K562 (cell line): ENCODE measurements around the gene MOB4. TPM values are rescaled to one million over a fixed set of nuclear protein-coding genes. Genes with fewer than 3 reads are reported as not detected.

Experiments
- ATAC-seq: fragments of 200-7000 bp; cut with Tn5 transposase; 3 replicates; pipeline ENCODE4 v1.9.1; 2020; ENCODE audit warnings: moderate library complexity
- BruUV-seq: library from RNA; stranded (reverse); fragments of 400-500 nt; replicated peaks from 2 replicates; lab custom pipeline; 2021; lab: Mats Ljungman, UMichigan
- CTCF ChIA-PET: fragments of 300-600 bp; formaldehyde crosslinking; extraction: SDS; loops from one replicate; lab custom pipeline; 2021; ENCODE audit warnings: low intra/inter-chr PET ratio; lab: Yijun Ruan, JAX
- POLR2A ChIA-PET: fragments of 300-600, 350-650 bp; sonication (Branson Sonifier 250); formaldehyde crosslinking; extraction: SDS; loops from one replicate; lab custom pipeline; 2021; ENCODE audit warnings: antibody characterized with exemption, inconsistent platforms; lab: Yijun Ruan, JAX
- DNase-seq, 4 experiments: peaks; one replicate each; pipeline versions ENCODE4 v3.0.0 to v3.0.0-alpha.2; 2011 to 2018; ENCODE audit warnings: low spot score in 3 of 4, mixed read lengths in 3 of 4; ENCODE audit errors: extremely low read depth in 1 of 4
- FAIRE-seq: peaks from 2 replicates; lab custom pipeline; 2011; peaks lifted over from hg19 to GRCh38; lab: Jason Lieb, UNC
- H2AFZ ChIP-seq: 2 replicates; pipeline ENCODE4 v1.6.0; 2011; ENCODE audit warnings: low read depth, low read length, control low read depth, inconsistent platforms
- H3K27ac ChIP-seq: fragments of 200-600 bp; 3 replicates; pipeline ENCODE4 v1.8.0; 2011; ENCODE audit warnings: low read depth, mild to moderate bottlenecking, control low read depth, inconsistent platforms, low read length, moderate library complexity, mixed read lengths; ENCODE audit errors: extremely low read depth
- H3K27me3 ChIP-seq, 2 experiments: fragments of 300-600 bp in 1 of 2; 2 replicates in 1 of 2; 3 replicates in 1 of 2; pipeline versions ENCODE4 v1.6.0 to v1.8.0; 2011; ENCODE audit warnings: inconsistent platforms in 2 of 2, low read length in 2 of 2, mild to moderate bottlenecking in 1 of 2, mixed read lengths in 1 of 2, moderate library complexity in 1 of 2; ENCODE audit not compliant: control insufficient read depth in 2 of 2, insufficient read depth in 2 of 2
- H3K36me3 ChIP-seq: fragments of 300-600 bp; 3 replicates; pipeline ENCODE4 v1.8.0; 2011; ENCODE audit warnings: mild to moderate bottlenecking, low read length, inconsistent platforms; ENCODE audit not compliant: control insufficient read depth, insufficient read depth
- H3K4me1 ChIP-seq, 2 experiments: fragments of 200-600 bp in 1 of 2; replicated peaks in 1 of 2; 2 replicates in 1 of 2; 3 replicates in 1 of 2; pipeline versions ENCODE4 v1.5.1 to v1.8.0; 2011; ENCODE audit warnings: inconsistent platforms in 2 of 2, low read length in 2 of 2, mild to moderate bottlenecking in 1 of 2, mixed read lengths in 1 of 2, moderate library complexity in 1 of 2; ENCODE audit not compliant: control insufficient read depth in 2 of 2, insufficient read depth in 2 of 2
- H3K4me2 ChIP-seq: 2 replicates; pipeline ENCODE4 v1.6.1; 2011; ENCODE audit warnings: low read length, control low read depth, inconsistent platforms, mixed read lengths; ENCODE audit not compliant: insufficient read depth
- H3K4me3 ChIP-seq: fragments of 200-600 bp; sonication (generic), shearing (Covaris generic); 2 replicates; pipeline ENCODE4 v1.5.1; 2016; ENCODE audit warnings: control low read depth, inconsistent platforms
- H3K79me2 ChIP-seq: fragments of 200-600 bp; 3 replicates; pipeline ENCODE4 v1.8.0; 2011; ENCODE audit warnings: low read length, inconsistent platforms; ENCODE audit not compliant: control insufficient read depth, insufficient read depth
- H3K9ac ChIP-seq, 2 experiments: 2 replicates each; pipeline versions ENCODE4 v1.6.0 to v1.6.1; 2011; ENCODE audit warnings: low read depth in 2 of 2, low read length in 2 of 2, control low read depth in 1 of 2, inconsistent platforms in 1 of 2, mild to moderate bottlenecking in 1 of 2, mixed read lengths in 1 of 2; ENCODE audit not compliant: insufficient read depth in 1 of 2
- H3K9me1 ChIP-seq: one replicate; pipeline ENCODE4 v1.6.0; 2011; ENCODE audit warnings: inconsistent platforms, mild to moderate bottlenecking, low read length, moderate library complexity; ENCODE audit not compliant: control insufficient read depth, insufficient read depth
- H3K9me3 ChIP-seq: replicated peaks from 2 replicates; pipeline ENCODE4 v1.5.1; 2011; ENCODE audit warnings: low read depth, low read length, inconsistent platforms; ENCODE audit not compliant: control insufficient read depth, insufficient read depth
- H4K20me1 ChIP-seq: replicated peaks from 2 replicates; pipeline ENCODE4 v1.6.1; 2011; ENCODE audit warnings: low read length, inconsistent platforms, mixed read lengths; ENCODE audit not compliant: control insufficient read depth, insufficient read depth
- C11orf30 ChIP-seq: fragments of 450-650 bp; IDR thresholded peaks from 2 replicates; pipeline ENCODE4 v1.6.1; 2016; ENCODE audit warnings: low read depth, mild to moderate bottlenecking
- CEBPB ChIP-seq: fragments of 450-650 bp; IDR thresholded peaks from 2 replicates; pipeline ENCODE4 v1.6.1; 2016; ENCODE audit warnings: missing genetic modification characterization, missing compliant biosample characterization
- KDM1A ChIP-seq, 2 experiments: fragments of 450-650 bp; IDR thresholded peaks; 2 replicates each; pipeline ENCODE4 v1.6.1; 2016; ENCODE audit warnings: mild to moderate bottlenecking in 2 of 2
- MBD2 ChIP-seq: sonication (generic); IDR thresholded peaks from 2 replicates; pipeline ENCODE4 v1.6.1; 2016; ENCODE audit warnings: low read depth, borderline replicate concordance
- NCOA4 ChIP-seq: fragments of 450-650 bp; IDR thresholded peaks from 2 replicates; pipeline ENCODE4 v1.6.1; 2018; ENCODE audit warnings: mild to moderate bottlenecking; ENCODE audit not compliant: partially characterized antibody
- WGBS: fragments of 100-300 bp; shearing (Covaris generic); methylation state at CpG from one replicate; pipeline ENCODE4 v1.1.6; 2016; ENCODE audit warnings: low coverage, mixed read lengths; ENCODE audit not compliant: insufficient coverage; ENCODE audit errors: missing lambda C conversion rate; 5-methylcytosine and 5-hydroxymethylcytosine counted together
- in situ Hi-C: fragments of 300-500 bp; cut with MboI; formaldehyde crosslinking; loops from 4 replicates; pipeline ENCODE4 v1.15.0; 2018; ENCODE audit warnings: inconsistent platforms, mixed read lengths
- intact Hi-C: fragments of 100-400 bp; cut with micrococcal nuclease; formaldehyde crosslinking; loops from 2 replicates; pipeline ENCODE4 v1.14.2; 2022
- polyA plus RNA-seq, 8 experiments: library from polyadenylated mRNA; depleted of rRNA in 4 of 8; stranded (reverse) in 5 of 8; unstranded in 3 of 8; fragments of >200 nt; fragmentation: Nextera tagmentation in 2 of 8; fragmentation: Illumina TruSeq in 1 of 8; extraction: Ambion mirVana in 2 of 8; extraction: Trizol in 1 of 8; gene quantifications; 2 replicates each; pipeline versions ENCODE4 v1.2.1 to v1.2.3, GENCODE V29; 2011 to 2014; ENCODE audit warnings: inconsistent platforms in 1 of 8, missing spikeins in 1 of 8
- total RNA-seq, 7 experiments: library from RNA; depleted of rRNA in 6 of 7; stranded (reverse); fragments of >200 nt in 6 of 7; fragmentation: Illumina TruSeq in 2 of 7; extraction: Trizol in 2 of 7; gene quantifications; 2 replicates each; pipeline versions ENCODE4 v1.2.1 to v1.2.3, GENCODE V29; 2011 to 2021; ENCODE audit warnings: low replicate concordance in 1 of 7
- TF ChIP-seq, protein P1 (sequence below): sonication (generic); formaldehyde crosslinking; IDR thresholded peaks from 2 replicates; pipeline ENCODE4 v1.8.0; 2023; ENCODE audit warnings: mild to moderate bottlenecking, missing genetic modification reagents
- TF ChIP-seq, protein P2 (sequence below): sonication (generic); formaldehyde crosslinking; IDR thresholded peaks from 2 replicates; pipeline ENCODE4 v1.8.0; 2022; ENCODE audit warnings: mild to moderate bottlenecking, missing genetic modification reagents, borderline replicate concordance
- TF ChIP-seq, protein P3 (sequence below), 2 experiments: fragments of 450-650 bp; conservative IDR thresholded peaks; 2 replicates each; pipeline ENCODE4 v1.6.1; 2017; ENCODE audit warnings: mild to moderate bottlenecking in 2 of 2, moderate library complexity in 2 of 2

Gene MOB4
- total and polyA plus RNA-seq, 9 of the 15 experiments (the other 6 are each of a cell fraction or from before 2014, with no cell fraction given), result 13.5 to 30.8 (median 22.2) TPM

DNA sequence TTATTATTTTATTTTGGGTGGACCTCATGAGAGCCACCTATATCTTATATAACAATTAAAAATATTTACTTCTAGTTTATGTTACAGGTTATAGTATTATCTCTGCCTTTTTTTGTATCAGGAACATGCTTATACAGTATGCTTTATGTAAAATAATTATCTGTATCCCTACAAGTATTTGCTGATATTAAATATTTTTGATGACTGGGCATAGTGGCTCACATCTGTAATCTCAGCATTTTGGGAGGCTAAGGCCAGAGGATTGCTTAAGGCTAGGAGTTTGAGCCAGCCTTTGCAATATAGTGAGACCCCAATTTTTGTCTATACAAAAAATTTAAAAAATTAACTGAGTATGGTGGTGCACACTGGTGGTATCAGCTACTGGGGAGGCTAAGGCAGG lies 39.6 kb downstream of the MOB4 start:
- ATAC-seq (no peak), DNase-seq (no peak), FAIRE-seq (no peak)
- H3K27me3 ChIP-seq, result no peaks in the 10 kb centered on the region
- no peaks in the 10 kb centered on the region for H4K20me1 ChIP-seq
- no peak overlapping the region for H2AFZ ChIP-seq
- H3K9me3 ChIP-seq, result no peaks in the 10 kb centered on the region
- H3K36me3 ChIP-seq, result peaks cover 18% of the 10 kb centered on the region; the same call in 2 of the 3 replicates
- TF ChIP-seq C11orf30 (0 out of 2 replicates have a peak, but pooled peaks have one; percentile 23), NCOA4 (no peak)
- ChIA-PET CTCF (no interaction called here), POLR2A (no interaction called here)
- BruUV-seq, result no TSS peak
- H3K9ac ChIP-seq, result no peak overlapping the region
- H3K79me2 ChIP-seq, result no peaks in the 10 kb centered on the region
- H3K4me2 ChIP-seq, result no peak overlapping the region
- H3K4me1 ChIP-seq, result no peaks in the 10 kb centered on the region
- intact Hi-C loops (no loop called here), in situ Hi-C loops (no loop called here)
- no peak overlapping the region for H3K4me3 ChIP-seq
- H3K9me1 ChIP-seq, result no peaks in the 10 kb centered on the region
- H3K27ac ChIP-seq, result no peak overlapping the region

DNA sequence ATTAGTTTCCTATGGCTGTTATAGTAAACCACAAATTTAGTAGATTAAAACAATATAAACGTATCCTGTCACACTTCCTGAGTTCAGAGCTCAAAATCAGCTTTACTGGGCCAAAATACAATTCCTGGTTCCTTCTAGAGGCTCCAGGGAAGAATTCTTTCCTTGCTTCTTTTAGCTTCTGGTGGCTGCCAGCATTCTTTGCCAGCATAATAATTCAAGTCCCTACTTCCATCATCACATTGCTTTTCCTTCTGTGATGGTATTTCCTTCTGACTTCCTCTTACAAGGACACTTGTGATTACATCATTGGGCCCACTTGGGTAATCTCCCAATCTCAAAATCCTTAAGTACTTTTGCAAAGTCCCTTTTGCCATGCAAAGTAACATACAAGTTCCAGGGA lies 40.6 kb downstream of the MOB4 start:
- Histone ChIP-seq H3K9ac (no peak overlapping the region), H3K4me3 (no peak overlapping the region), H3K9me1 (no peaks in the 10 kb centered on the region), H2AFZ (no peak overlapping the region), H3K9me3 (no peaks in the 10 kb centered on the region), H3K4me1 (no peaks in the 10 kb centered on the region), H4K20me1 (no peaks in the 10 kb centered on the region), H3K27me3 (no peaks in the 10 kb centered on the region), H3K27ac (no peak overlapping the region), H3K36me3 (peaks cover 11% of the 10 kb centered on the region; the same call in 2 of the 3 replicates), H3K79me2 (no peaks in the 10 kb centered on the region), H3K4me2 (no peak overlapping the region)
- ChIA-PET CTCF (no interaction called here), POLR2A (no interaction called here)
- FAIRE-seq (no peak), DNase-seq (no peak), ATAC-seq (no peak)
- no TSS peak for BruUV-seq
- intact Hi-C loops (no loop called here), in situ Hi-C loops (no loop called here)
- WGBS, result 67% methylated on average over 1 of the region's 1 CpG
- TF ChIP-seq KDM1A (IDR thresholded peaks at IDR 0.05) (no peak), CEBPB (tag) (0 out of 2 replicates have a peak, but pooled peaks have one; percentile 19), MBD2 (no peak)
- TF ChIP-seq, protein P1, sequence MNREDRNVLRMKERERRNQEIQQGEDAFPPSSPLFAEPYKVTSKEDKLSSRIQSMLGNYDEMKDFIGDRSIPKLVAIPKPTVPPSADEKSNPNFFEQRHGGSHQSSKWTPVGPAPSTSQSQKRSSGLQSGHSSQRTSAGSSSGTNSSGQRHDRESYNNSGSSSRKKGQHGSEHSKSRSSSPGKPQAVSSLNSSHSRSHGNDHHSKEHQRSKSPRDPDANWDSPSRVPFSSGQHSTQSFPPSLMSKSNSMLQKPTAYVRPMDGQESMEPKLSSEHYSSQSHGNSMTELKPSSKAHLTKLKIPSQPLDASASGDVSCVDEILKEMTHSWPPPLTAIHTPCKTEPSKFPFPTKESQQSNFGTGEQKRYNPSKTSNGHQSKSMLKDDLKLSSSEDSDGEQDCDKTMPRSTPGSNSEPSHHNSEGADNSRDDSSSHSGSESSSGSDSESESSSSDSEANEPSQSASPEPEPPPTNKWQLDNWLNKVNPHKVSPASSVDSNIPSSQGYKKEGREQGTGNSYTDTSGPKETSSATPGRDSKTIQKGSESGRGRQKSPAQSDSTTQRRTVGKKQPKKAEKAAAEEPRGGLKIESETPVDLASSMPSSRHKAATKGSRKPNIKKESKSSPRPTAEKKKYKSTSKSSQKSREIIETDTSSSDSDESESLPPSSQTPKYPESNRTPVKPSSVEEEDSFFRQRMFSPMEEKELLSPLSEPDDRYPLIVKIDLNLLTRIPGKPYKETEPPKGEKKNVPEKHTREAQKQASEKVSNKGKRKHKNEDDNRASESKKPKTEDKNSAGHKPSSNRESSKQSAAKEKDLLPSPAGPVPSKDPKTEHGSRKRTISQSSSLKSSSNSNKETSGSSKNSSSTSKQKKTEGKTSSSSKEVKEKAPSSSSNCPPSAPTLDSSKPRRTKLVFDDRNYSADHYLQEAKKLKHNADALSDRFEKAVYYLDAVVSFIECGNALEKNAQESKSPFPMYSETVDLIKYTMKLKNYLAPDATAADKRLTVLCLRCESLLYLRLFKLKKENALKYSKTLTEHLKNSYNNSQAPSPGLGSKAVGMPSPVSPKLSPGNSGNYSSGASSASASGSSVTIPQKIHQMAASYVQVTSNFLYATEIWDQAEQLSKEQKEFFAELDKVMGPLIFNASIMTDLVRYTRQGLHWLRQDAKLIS (CRISPR knock-in tag), result no peak
- TF ChIP-seq, protein P2, sequence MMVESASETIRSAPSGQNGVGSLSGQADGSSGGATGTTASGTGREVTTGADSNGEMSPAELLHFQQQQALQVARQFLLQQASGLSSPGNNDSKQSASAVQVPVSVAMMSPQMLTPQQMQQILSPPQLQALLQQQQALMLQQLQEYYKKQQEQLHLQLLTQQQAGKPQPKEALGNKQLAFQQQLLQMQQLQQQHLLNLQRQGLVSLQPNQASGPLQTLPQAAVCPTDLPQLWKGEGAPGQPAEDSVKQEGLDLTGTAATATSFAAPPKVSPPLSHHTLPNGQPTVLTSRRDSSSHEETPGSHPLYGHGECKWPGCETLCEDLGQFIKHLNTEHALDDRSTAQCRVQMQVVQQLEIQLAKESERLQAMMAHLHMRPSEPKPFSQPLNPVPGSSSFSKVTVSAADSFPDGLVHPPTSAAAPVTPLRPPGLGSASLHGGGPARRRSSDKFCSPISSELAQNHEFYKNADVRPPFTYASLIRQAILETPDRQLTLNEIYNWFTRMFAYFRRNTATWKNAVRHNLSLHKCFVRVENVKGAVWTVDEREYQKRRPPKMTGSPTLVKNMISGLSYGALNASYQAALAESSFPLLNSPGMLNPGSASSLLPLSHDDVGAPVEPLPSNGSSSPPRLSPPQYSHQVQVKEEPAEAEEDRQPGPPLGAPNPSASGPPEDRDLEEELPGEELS (CRISPR knock-in tag), result no peak
- TF ChIP-seq, protein P3, sequence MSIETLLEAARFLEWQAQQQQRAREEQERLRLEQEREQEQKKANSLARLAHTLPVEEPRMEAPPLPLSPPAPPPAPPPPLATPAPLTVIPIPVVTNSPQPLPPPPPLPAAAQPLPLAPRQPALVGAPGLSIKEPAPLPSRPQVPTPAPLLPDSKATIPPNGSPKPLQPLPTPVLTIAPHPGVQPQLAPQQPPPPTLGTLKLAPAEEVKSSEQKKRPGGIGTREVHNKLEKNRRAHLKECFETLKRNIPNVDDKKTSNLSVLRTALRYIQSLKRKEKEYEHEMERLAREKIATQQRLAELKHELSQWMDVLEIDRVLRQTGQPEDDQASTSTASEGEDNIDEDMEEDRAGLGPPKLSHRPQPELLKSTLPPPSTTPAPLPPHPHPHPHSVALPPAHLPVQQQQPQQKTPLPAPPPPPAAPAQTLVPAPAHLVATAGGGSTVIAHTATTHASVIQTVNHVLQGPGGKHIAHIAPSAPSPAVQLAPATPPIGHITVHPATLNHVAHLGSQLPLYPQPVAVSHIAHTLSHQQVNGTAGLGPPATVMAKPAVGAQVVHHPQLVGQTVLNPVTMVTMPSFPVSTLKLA (conservative IDR thresholded peaks at IDR 0.05), result no peak
